Neuronal stem cell (in vitro differentiated cells): Measurements from ENCODE around the gene ECSIT.
"Not testable (repeated sequence)": the region's sequence is repeated elsewhere in the genome, so short reads cannot be mapped to it uniquely, and the experiment has no call there.

Source experiments
- DNase-seq: peaks from one replicate; pipeline ENCODE4 v3.0.0-alpha.2; 2013; ENCODE audit warnings: low spot score
- H2AFZ ChIP-seq: one replicate; pipeline ENCODE4 v1.6.1; 2013; ENCODE audit warnings: mild to moderate bottlenecking, low read length, inconsistent platforms
- H2AK5ac ChIP-seq: 2 replicates; pipeline ENCODE4 v1.6.1; 2013; ENCODE audit warnings: low read depth, mild to moderate bottlenecking, inconsistent platforms, low read length, moderate library complexity, mixed read lengths
- H2BK120ac ChIP-seq: 2 replicates; pipeline ENCODE4 v1.6.1; 2013; ENCODE audit warnings: low read depth, mild to moderate bottlenecking, inconsistent platforms, low read length, moderate library complexity, mixed read lengths
- H2BK12ac ChIP-seq: one replicate; pipeline ENCODE4 v1.6.1; 2013; ENCODE audit warnings: low read length, inconsistent platforms
- H2BK15ac ChIP-seq: 2 replicates; pipeline ENCODE4 v1.6.1; 2013; ENCODE audit warnings: mild to moderate bottlenecking, low read length, inconsistent platforms, mixed read lengths
- H2BK5ac ChIP-seq: one replicate; pipeline ENCODE4 v1.6.1; 2013; ENCODE audit warnings: inconsistent platforms, mild to moderate bottlenecking, low read length, moderate library complexity
- H3K14ac ChIP-seq: one replicate; pipeline ENCODE4 v1.6.1; 2013; ENCODE audit warnings: low read length, inconsistent platforms
- H3K18ac ChIP-seq: 2 replicates; pipeline ENCODE4 v1.6.1; 2013; ENCODE audit warnings: low read length, inconsistent platforms
- H3K23ac ChIP-seq: 2 replicates; pipeline ENCODE4 v1.6.1; 2013; ENCODE audit warnings: low read depth, mild to moderate bottlenecking, mixed read lengths, low read length, inconsistent platforms; ENCODE audit not compliant: poor library complexity
- H3K27ac ChIP-seq: replicated peaks from 3 replicates; pipeline ENCODE4 v1.5.1; 2013; ENCODE audit warnings: low read length, inconsistent platforms
- H3K27me3 ChIP-seq, 3 experiments: 2 replicates each; pipeline ENCODE4 v1.6.1; 2013; ENCODE audit warnings: low read length in 3 of 3, mild to moderate bottlenecking in 2 of 3, inconsistent platforms in 1 of 3, low read depth in 1 of 3, mixed read lengths in 1 of 3, moderate library complexity in 1 of 3; ENCODE audit not compliant: control insufficient read depth in 3 of 3, insufficient read depth in 3 of 3
- H3K36me3 ChIP-seq, 2 donors: replicated peaks in 1 of 2; 2 replicates each; pipeline ENCODE4 v1.6.1; 2013; ENCODE audit warnings: low read length in 2 of 2; ENCODE audit not compliant: control insufficient read depth in 2 of 2, insufficient read depth in 2 of 2
- H3K4ac ChIP-seq: 2 replicates; pipeline ENCODE4 v1.6.1; 2013; ENCODE audit warnings: inconsistent platforms, mild to moderate bottlenecking, low read length, moderate library complexity
- H3K4me1 ChIP-seq, 2 donors: 1 replicate in 1 of 2; 2 replicates in 1 of 2; pipeline ENCODE4 v1.6.1; 2013; ENCODE audit warnings: low read length in 2 of 2, low read depth in 1 of 2; ENCODE audit not compliant: control insufficient read depth in 2 of 2, insufficient read depth in 1 of 2
- H3K4me2 ChIP-seq: one replicate; pipeline ENCODE4 v1.6.1; 2013; ENCODE audit warnings: mild to moderate bottlenecking, low read length, inconsistent platforms; ENCODE audit not compliant: insufficient read depth, poor library complexity, severe bottlenecking
- H3K4me3 ChIP-seq, 2 donors: 2 replicates each; pipeline ENCODE4 v1.5.1; 2013; ENCODE audit warnings: low read length in 2 of 2, mild to moderate bottlenecking in 2 of 2, inconsistent platforms in 1 of 2, moderate library complexity in 1 of 2
- H3K79me1 ChIP-seq: one replicate; pipeline ENCODE4 v1.6.1; 2013; ENCODE audit warnings: low read depth, mild to moderate bottlenecking, inconsistent platforms, low read length, moderate library complexity
- H3K9ac ChIP-seq: one replicate; pipeline ENCODE4 v1.6.1; 2013; ENCODE audit warnings: mild to moderate bottlenecking, low read depth, low read length, inconsistent platforms; ENCODE audit not compliant: poor library complexity
- H3K9me3 ChIP-seq, 2 donors: replicated peaks in 1 of 2; 2 replicates each; pipeline versions ENCODE3 to v1.6.1; 2013; ENCODE audit warnings: low read length in 2 of 2, mild to moderate bottlenecking in 2 of 2, inconsistent platforms in 1 of 2, low read depth in 1 of 2, mixed read lengths in 1 of 2, moderate library complexity in 1 of 2; ENCODE audit not compliant: control insufficient read depth in 2 of 2, insufficient read depth in 1 of 2
- H4K8ac ChIP-seq: one replicate; pipeline ENCODE4 v1.6.1; 2013; ENCODE audit warnings: low read depth, mild to moderate bottlenecking, inconsistent platforms, low read length, moderate library complexity
- H4K91ac ChIP-seq: one replicate; pipeline ENCODE4 v1.6.1; 2013; ENCODE audit warnings: low read length, low read depth, mild to moderate bottlenecking, inconsistent platforms; ENCODE audit not compliant: poor library complexity
- WGBS, 2 donors: extraction: QIAGEN DNeasy Blood & Tissue Kit; methylation state at CpG; one replicate each; pipeline ENCODE4 v1.1.7; 2013; ENCODE audit warnings: missing lambda C conversion rate in 2 of 2, mixed read lengths in 1 of 2; ENCODE audit not compliant: insufficient read length in 2 of 2, insufficient replicate concordance in 1 of 2; ENCODE audit errors: extremely low coverage in 2 of 2; 5-methylcytosine and 5-hydroxymethylcytosine counted together

Gene ECSIT

GRCh38 chr19:11566164-11566563 is 37.2 kb upstream of the ECSIT start:
- no peak overlapping the region for H4K8ac ChIP-seq
- no peak overlapping the region for H3K4ac ChIP-seq
- no peak overlapping the region for H2BK5ac ChIP-seq
- no peak overlapping the region for H2BK120ac ChIP-seq
- no peak for DNase-seq
- no peaks in the 10 kb centered on the region for H3K27me3 ChIP-seq
- no peak overlapping the region for H2BK12ac ChIP-seq
- no peak overlapping the region for H2AK5ac ChIP-seq
- no peak overlapping the region for H3K27ac ChIP-seq
- H3K9me3 ChIP-seq = no peaks in the 10 kb centered on the region
- no peak overlapping the region for H3K4me3 ChIP-seq
- no peaks in the 10 kb centered on the region for H3K79me1 ChIP-seq
- H2AFZ ChIP-seq = no peak overlapping the region
- H3K23ac ChIP-seq = no peak overlapping the region
- H3K14ac ChIP-seq = no peak overlapping the region
- H2BK15ac ChIP-seq = no peak overlapping the region
- H3K9ac ChIP-seq = peak overlapping the region; percentile 3
- H3K36me3 ChIP-seq = no peaks in the 10 kb centered on the region
- no peak overlapping the region for H4K91ac ChIP-seq
- no peaks in the 10 kb centered on the region for H3K4me1 ChIP-seq
- H3K18ac ChIP-seq = no peak overlapping the region
- H3K4me2 ChIP-seq = no peak overlapping the region
- WGBS, 2 donors = no CpG with 5 or more reads among the region's 2 CpGs

GRCh38 chr19:11565649-11565980 is 36.7 kb upstream of the ECSIT start:
- H3K9ac ChIP-seq, H3K4me2 ChIP-seq, H2BK15ac ChIP-seq, H3K4ac ChIP-seq, H4K91ac ChIP-seq, H3K4me1 ChIP-seq, H2BK12ac ChIP-seq, H4K8ac ChIP-seq, H3K23ac ChIP-seq, H3K18ac ChIP-seq, H3K79me1 ChIP-seq, DNase-seq, H2BK120ac ChIP-seq, H2AK5ac ChIP-seq, H3K27ac ChIP-seq, H3K14ac ChIP-seq, H3K27me3 ChIP-seq, H3K36me3 ChIP-seq, H2BK5ac ChIP-seq, H3K9me3 ChIP-seq, H2AFZ ChIP-seq, H3K4me3 ChIP-seq: not testable (repeated sequence)
- WGBS, 2 donors = no CpG with 5 or more reads among the region's 5 CpGs

DNA sequence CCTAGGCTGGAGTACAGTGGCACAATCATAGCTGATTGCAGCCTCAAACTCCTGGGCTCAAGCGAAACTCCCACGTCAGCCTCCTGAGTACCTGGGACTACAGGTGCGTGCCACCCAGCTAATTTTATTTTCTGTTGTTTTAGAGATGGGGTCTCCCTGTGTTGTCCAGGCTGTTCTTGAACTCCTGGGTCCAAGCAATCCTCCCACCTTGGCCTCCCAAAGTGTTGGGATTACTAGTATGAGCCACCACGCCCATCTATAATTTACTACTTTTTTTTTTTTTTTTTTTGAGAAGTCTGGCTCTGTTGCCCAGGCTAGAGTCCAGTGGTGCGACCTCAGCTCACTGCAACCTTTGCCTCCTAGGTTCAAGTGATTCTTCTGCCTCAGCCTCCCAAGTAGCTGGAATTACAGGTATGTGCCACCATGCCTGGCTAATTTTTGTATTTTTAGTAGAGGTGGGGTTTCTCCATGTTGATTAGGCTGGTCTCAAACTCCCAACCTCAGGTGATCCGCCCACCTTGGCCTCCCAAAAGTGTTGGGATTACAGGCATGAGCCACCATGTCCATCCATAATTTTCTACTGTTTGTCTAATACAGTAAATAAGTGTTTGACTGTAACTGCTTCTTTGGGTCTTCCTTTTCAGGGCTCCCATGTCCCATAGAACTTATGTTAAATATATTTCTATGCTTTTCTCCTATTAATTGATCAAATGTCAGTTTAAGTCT is 35.3 kb upstream of the ECSIT start:
- not testable (repeated sequence) for DNase-seq, H3K18ac ChIP-seq

DNA sequence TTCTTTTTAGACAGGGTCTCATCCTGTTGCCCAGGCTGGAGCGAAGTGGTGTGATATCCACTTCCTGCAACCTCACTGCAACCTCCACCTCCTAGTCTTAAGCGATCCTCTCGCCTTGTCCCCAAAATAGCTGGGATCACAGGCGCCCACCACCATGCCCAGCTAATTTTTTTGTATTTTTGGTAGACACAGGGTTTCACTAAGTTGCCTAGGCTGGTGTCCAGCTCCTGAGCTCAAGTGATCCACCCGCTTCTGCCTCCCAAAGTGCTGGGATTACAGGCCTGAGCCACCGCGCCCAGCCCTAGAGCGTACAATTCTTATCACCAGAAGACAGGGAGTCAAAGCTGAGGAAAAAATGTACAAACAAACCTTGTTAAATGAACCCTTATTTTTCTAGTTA is 34.6 kb upstream of the ECSIT start:
- H3K14ac ChIP-seq = no peak overlapping the region
- H3K79me1 ChIP-seq = peaks cover 3% of the 10 kb centered on the region
- no peak overlapping the region for H3K4me3 ChIP-seq
- WGBS, 2 donors = no CpG with 5 or more reads among the region's 8 CpGs
- no peak overlapping the region for H3K18ac ChIP-seq
- H2BK120ac ChIP-seq = no peak overlapping the region
- H2BK12ac ChIP-seq = no peak overlapping the region
- no peak overlapping the region for H4K8ac ChIP-seq
- no peak overlapping the region for H2BK15ac ChIP-seq
- no peak overlapping the region for H3K9ac ChIP-seq
- H3K27me3 ChIP-seq = no peaks in the 10 kb centered on the region
- H3K9me3 ChIP-seq = no peaks in the 10 kb centered on the region
- no peaks in the 10 kb centered on the region for H3K4me1 ChIP-seq
- H3K27ac ChIP-seq = no peak overlapping the region
- H2AK5ac ChIP-seq = no peak overlapping the region
- H3K4me2 ChIP-seq = no peak overlapping the region
- no peak overlapping the region for H3K23ac ChIP-seq
- no peak overlapping the region for H2BK5ac ChIP-seq
- no peaks in the 10 kb centered on the region for H3K36me3 ChIP-seq
- H2AFZ ChIP-seq = no peak overlapping the region
- H4K91ac ChIP-seq = no peak overlapping the region
- no peak for DNase-seq
- H3K4ac ChIP-seq = no peak overlapping the region

More for the DNA sequence above, 35.3 kb upstream of the ECSIT start:
- H2BK5ac ChIP-seq, H4K8ac ChIP-seq, H3K36me3 ChIP-seq, H4K91ac ChIP-seq, H2AFZ ChIP-seq, H3K79me1 ChIP-seq, H3K4me1 ChIP-seq, H3K9me3 ChIP-seq, H2AK5ac ChIP-seq, H2BK15ac ChIP-seq, H3K14ac ChIP-seq, H3K27me3 ChIP-seq, H3K27ac ChIP-seq, H3K23ac ChIP-seq, H3K4ac ChIP-seq, H3K4me3 ChIP-seq, H2BK120ac ChIP-seq, H3K9ac ChIP-seq, H2BK12ac ChIP-seq, H3K4me2 ChIP-seq: not testable (repeated sequence)
- no CpG with 5 or more reads among the region's 6 CpGs for WGBS, 2 donors
